ENCODE measurements around the gene RUBCN.

DNA sequence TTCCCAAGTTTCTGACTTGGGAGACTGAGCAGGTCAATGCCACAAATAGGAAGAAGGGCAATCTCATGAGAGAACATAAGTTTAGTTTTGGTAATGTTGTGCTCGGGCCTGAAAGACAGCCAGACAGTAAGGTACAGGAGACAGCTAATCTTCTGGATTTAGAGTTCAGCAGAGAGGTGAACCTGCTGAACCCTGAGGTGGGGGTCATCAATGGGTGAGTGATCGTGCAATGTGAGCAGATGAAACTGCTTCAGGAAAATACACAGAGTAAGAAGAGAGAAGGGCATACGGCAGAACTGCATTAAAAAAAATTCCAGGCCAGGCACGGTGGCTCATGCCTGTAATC is 23.3 kb downstream of the RUBCN start:
- TF ChIP-seq ARNT2 (CRISPR knock-in tag; IDR thresholded peaks at IDR 0.05; ENCODE audit: low read depth) = no peak
- no peak for TF ChIP-seq KDM6A (CRISPR knock-in tag; IDR thresholded peaks at IDR 0.05; ENCODE audit: low read depth)
- TF ChIP-seq, protein P1, sequence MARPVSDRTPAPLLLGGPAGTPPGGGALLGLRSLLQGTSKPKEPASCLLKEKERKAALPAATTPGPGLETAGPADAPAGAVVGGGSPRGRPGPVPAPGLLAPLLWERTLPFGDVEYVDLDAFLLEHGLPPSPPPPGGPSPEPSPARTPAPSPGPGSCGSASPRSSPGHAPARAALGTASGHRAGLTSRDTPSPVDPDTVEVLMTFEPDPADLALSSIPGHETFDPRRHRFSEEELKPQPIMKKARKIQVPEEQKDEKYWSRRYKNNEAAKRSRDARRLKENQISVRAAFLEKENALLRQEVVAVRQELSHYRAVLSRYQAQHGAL (CRISPR knock-in tag; IDR thresholded peaks at IDR 0.05; ENCODE audit: not compliant biosample characterization) = no peak
- TF ChIP-seq MTF2 (CRISPR knock-in tag; IDR thresholded peaks at IDR 0.05; ENCODE audit: borderline replicate concordance) = no peak
- no peak for TF ChIP-seq MEF2D (CRISPR knock-in tag; IDR thresholded peaks at IDR 0.05)
- TF ChIP-seq, protein P2, sequence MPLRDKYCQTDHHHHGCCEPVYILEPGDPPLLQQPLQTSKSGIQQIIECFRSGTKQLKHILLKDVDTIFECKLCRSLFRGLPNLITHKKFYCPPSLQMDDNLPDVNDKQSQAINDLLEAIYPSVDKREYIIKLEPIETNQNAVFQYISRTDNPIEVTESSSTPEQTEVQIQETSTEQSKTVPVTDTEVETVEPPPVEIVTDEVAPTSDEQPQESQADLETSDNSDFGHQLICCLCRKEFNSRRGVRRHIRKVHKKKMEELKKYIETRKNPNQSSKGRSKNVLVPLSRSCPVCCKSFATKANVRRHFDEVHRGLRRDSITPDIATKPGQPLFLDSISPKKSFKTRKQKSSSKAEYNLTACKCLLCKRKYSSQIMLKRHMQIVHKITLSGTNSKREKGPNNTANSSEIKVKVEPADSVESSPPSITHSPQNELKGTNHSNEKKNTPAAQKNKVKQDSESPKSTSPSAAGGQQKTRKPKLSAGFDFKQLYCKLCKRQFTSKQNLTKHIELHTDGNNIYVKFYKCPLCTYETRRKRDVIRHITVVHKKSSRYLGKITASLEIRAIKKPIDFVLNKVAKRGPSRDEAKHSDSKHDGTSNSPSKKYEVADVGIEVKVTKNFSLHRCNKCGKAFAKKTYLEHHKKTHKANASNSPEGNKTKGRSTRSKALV (CRISPR knock-in tag; IDR thresholded peaks at IDR 0.05) = no peak
- no peak for TF ChIP-seq JUNB (CRISPR knock-in tag; IDR thresholded peaks at IDR 0.05; ENCODE audit: borderline replicate concordance)
- TF ChIP-seq, protein P3, sequence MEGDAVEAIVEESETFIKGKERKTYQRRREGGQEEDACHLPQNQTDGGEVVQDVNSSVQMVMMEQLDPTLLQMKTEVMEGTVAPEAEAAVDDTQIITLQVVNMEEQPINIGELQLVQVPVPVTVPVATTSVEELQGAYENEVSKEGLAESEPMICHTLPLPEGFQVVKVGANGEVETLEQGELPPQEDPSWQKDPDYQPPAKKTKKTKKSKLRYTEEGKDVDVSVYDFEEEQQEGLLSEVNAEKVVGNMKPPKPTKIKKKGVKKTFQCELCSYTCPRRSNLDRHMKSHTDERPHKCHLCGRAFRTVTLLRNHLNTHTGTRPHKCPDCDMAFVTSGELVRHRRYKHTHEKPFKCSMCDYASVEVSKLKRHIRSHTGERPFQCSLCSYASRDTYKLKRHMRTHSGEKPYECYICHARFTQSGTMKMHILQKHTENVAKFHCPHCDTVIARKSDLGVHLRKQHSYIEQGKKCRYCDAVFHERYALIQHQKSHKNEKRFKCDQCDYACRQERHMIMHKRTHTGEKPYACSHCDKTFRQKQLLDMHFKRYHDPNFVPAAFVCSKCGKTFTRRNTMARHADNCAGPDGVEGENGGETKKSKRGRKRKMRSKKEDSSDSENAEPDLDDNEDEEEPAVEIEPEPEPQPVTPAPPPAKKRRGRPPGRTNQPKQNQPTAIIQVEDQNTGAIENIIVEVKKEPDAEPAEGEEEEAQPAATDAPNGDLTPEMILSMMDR (CRISPR knock-in tag; IDR thresholded peaks at IDR 0.05) = no peak
- TF ChIP-seq ZNF562 (CRISPR knock-in tag; IDR thresholded peaks at IDR 0.05; ENCODE audit: borderline replicate concordance) = no peak
